Skeletal muscle satellite cell (primary cell): ENCODE data around the gene TCEA3.

ENCODE experiments used
- H3K27me3 ChIP-seq: 2 replicates; pipeline ENCODE4 v1.7.0; 2013; ENCODE audit warnings: low read length; ENCODE audit not compliant: control insufficient read depth, insufficient read depth
- H3K36me3 ChIP-seq: 2 replicates; pipeline ENCODE4 v1.7.0; 2013; ENCODE audit warnings: mild to moderate bottlenecking, control low read depth, low read length; ENCODE audit not compliant: insufficient read depth
- H3K4me1 ChIP-seq: 2 replicates; pipeline ENCODE4 v1.7.0; 2013; ENCODE audit warnings: low read length; ENCODE audit not compliant: control insufficient read depth, insufficient read depth
- H3K4me2 ChIP-seq: 2 replicates; pipeline ENCODE4 v1.7.0; 2013; ENCODE audit warnings: mild to moderate bottlenecking, low read length
- H3K4me3 ChIP-seq: 2 replicates; pipeline ENCODE4 v1.7.0; 2013; ENCODE audit warnings: low read length
- H3K9ac ChIP-seq: 2 replicates; pipeline ENCODE4 v1.7.0; 2013; ENCODE audit warnings: mild to moderate bottlenecking, low read depth, low read length, moderate library complexity
- H3K9me3 ChIP-seq: replicated peaks from 2 replicates; pipeline ENCODE4 v1.7.0; 2013; ENCODE audit warnings: mild to moderate bottlenecking, control low read depth, low read length

TCEA3 gene

GRCh38 chr1:23356471-23357137 lies 67.9 kb downstream of the TCEA3 start:
- peaks cover 18% of the 10 kb centered on the region for H3K9me3 ChIP-seq
- no peak overlapping the region for H3K9ac ChIP-seq
- H3K36me3 ChIP-seq, result peaks cover 26% of the 10 kb centered on the region
- H3K27me3 ChIP-seq, result no peaks in the 10 kb centered on the region
- no peak overlapping the region for H3K4me2 ChIP-seq
- H3K4me3 ChIP-seq, result no peak overlapping the region
- H3K4me1 ChIP-seq, result no peaks in the 10 kb centered on the region

- Histone ChIP-seq H3K4me1 (no peaks in the 10 kb centered on the region), H3K9ac (no peak overlapping the region), H3K4me3 (no peak overlapping the region), H3K4me2 (no peak overlapping the region), H3K36me3 (peaks cover 4% of the 10 kb centered on the region), H3K9me3 (no peaks in the 10 kb centered on the region), H3K27me3 (no peaks in the 10 kb centered on the region)
These were observed 70.3 kb downstream of the TCEA3 start for GRCh38 chr1:23354245-23354644.

- Histone ChIP-seq H3K4me2 (no peak overlapping the region), H3K9ac (no peak overlapping the region), H3K36me3 (no peaks in the 10 kb centered on the region), H3K4me1 (no peaks in the 10 kb centered on the region), H3K27me3 (no peaks in the 10 kb centered on the region), H3K9me3 (no peaks in the 10 kb centered on the region), H3K4me3 (no peak overlapping the region)
These were observed 72.4 kb downstream of the TCEA3 start for GRCh38 chr1:23352096-23352695.

GRCh38 chr1:23345920-23346319 lies 78.6 kb downstream of the TCEA3 start:
- no peaks in the 10 kb centered on the region for H3K27me3 ChIP-seq
- H3K4me2 ChIP-seq, result no peak overlapping the region
- no peaks in the 10 kb centered on the region for H3K9me3 ChIP-seq
- H3K9ac ChIP-seq, result no peak overlapping the region
- no peaks in the 10 kb centered on the region for H3K36me3 ChIP-seq
- H3K4me3 ChIP-seq, result no peak overlapping the region
- peaks cover 12% of the 10 kb centered on the region for H3K4me1 ChIP-seq

- H3K27me3 ChIP-seq, result no peaks in the 10 kb centered on the region
- H3K9ac ChIP-seq, result peak overlapping the region; percentile 79
- peak overlapping the region; percentile 77 for H3K4me2 ChIP-seq
- H3K36me3 ChIP-seq, result no peaks in the 10 kb centered on the region
- H3K4me3 ChIP-seq, result peak overlapping the region; percentile 65
- H3K9me3 ChIP-seq, result no peaks in the 10 kb centered on the region
- peaks cover 21% of the 10 kb centered on the region for H3K4me1 ChIP-seq
These were observed 79.5 kb downstream of the TCEA3 start for GRCh38 chr1:23344987-23345472.

- Histone ChIP-seq H3K4me2 (peak within 1 kb of the TSS; percentile 89), H3K9ac (peak within 1 kb of the TSS; percentile 95), H3K36me3 (no peaks in the 10 kb centered on the region), H3K9me3 (no peaks in the 10 kb centered on the region), H3K4me3 (peak within 1 kb of the TSS; percentile 92), H3K27me3 (no peaks in the 10 kb centered on the region), H3K4me1 (peaks cover 27% of the 10 kb centered on the region)
These were observed 80.2 kb downstream of the TCEA3 start, which contains the start of gene HNRNPR for GRCh38 chr1:23344111-23344986. Gene HNRNPR, minus strand, starts transcription at chr1:23344284. Its CDS starts 3,276 bp downstream, at chr1:23341008.

- Histone ChIP-seq H3K9ac (peak overlapping the region; percentile 95), H3K4me3 (peak overlapping the region; percentile 92), H3K36me3 (no peaks in the 10 kb centered on the region), H3K9me3 (no peaks in the 10 kb centered on the region), H3K27me3 (no peaks in the 10 kb centered on the region), H3K4me1 (peaks cover 36% of the 10 kb centered on the region), H3K4me2 (peak overlapping the region; percentile 89)
These were observed 81.1 kb downstream of the TCEA3 start for GRCh38 chr1:23343221-23344110.

GRCh38 chr1:23341931-23342692 lies 82.4 kb downstream of the TCEA3 start:
- H3K27me3 ChIP-seq, result no peaks in the 10 kb centered on the region
- H3K9ac ChIP-seq, result peak overlapping the region; percentile 95
- H3K9me3 ChIP-seq, result no peaks in the 10 kb centered on the region
- H3K36me3 ChIP-seq, result peaks cover 11% of the 10 kb centered on the region
- peak overlapping the region; percentile 92 for H3K4me3 ChIP-seq
- H3K4me1 ChIP-seq, result peaks cover 46% of the 10 kb centered on the region
- peak overlapping the region; percentile 89 for H3K4me2 ChIP-seq

- Histone ChIP-seq H3K36me3 (peaks cover 27% of the 10 kb centered on the region), H3K27me3 (no peaks in the 10 kb centered on the region), H3K9ac (peak overlapping the region; percentile 45), H3K4me3 (peak overlapping the region; percentile 92), H3K9me3 (no peaks in the 10 kb centered on the region), H3K4me2 (peak overlapping the region; percentile 89), H3K4me1 (peaks cover 41% of the 10 kb centered on the region)
These were observed 84.9 kb downstream of the TCEA3 start for GRCh38 chr1:23339632-23340031.

- peaks cover 41% of the 10 kb centered on the region for H3K4me1 ChIP-seq
- no peak overlapping the region for H3K4me3 ChIP-seq
- no peaks in the 10 kb centered on the region for H3K9me3 ChIP-seq
- no peak overlapping the region for H3K9ac ChIP-seq
- H3K27me3 ChIP-seq, result no peaks in the 10 kb centered on the region
- no peak overlapping the region for H3K4me2 ChIP-seq
- peaks cover 41% of the 10 kb centered on the region for H3K36me3 ChIP-seq
These were observed 86.7 kb downstream of the TCEA3 start for GRCh38 chr1:23337869-23338268.
